ENCODE data around the gene PAFAH1B2.
"Not testable (repeated sequence)": the region's sequence is repeated elsewhere in the genome, so short reads cannot be mapped to it uniquely, and the experiment has no call there.

PAFAH1B2 gene

GRCh38 chr11:117206111-117206510, 62.0 kb downstream of the PAFAH1B2 start:
- not testable (repeated sequence) for DNase-seq

- DNase-seq: not testable (repeated sequence)
Measured at GRCh38 chr11:117206859-117207258, 62.8 kb downstream of the PAFAH1B2 start.

GRCh38 chr11:117207481-117207880, 63.4 kb downstream of the PAFAH1B2 start:
- DNase-seq: not testable (repeated sequence)

DNA sequence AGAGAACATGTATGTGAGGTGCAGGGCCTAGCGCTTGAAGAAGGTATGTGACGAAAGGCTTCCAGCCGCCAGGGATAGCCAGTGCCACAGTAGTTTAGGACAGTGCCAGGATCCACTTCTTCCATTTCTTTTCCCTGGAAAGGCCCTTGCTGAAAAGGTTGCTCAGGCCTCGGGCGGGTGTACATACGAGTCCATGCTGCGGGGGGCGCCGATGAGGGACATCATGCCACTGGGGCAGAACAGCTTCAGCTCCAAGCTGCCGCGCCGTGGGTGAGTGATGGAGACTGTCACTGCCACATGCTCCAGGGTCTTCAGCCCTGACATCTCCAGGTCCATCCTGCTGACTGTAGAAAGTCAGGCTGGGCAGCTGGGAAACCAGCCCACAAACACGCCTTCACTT, 64.6 kb downstream of the PAFAH1B2 start:
- DNase-seq: not testable (repeated sequence)

GRCh38 chr11:117209351-117210125, 65.5 kb downstream of the PAFAH1B2 start:
- not testable (repeated sequence) for DNase-seq

DNA sequence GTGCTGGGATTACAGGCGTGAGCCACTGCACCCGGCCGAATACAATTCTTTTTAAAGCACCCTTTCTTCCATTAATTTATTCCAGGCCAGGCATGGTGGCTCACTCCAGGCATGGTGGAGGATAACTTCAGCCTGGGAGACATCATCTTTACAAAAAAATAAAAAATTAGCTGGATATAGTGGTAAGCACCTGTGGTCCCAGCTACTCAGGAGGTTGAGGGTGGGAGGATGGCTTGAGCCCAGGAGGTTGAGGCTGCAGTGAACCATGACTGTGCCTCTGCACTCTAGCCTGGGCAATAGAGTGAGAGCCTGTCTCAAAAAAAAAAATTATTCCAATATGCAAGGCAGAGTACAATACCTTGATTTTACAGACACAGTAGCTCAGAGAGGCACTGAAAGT, 66.5 kb downstream of the PAFAH1B2 start:
- DNase-seq: no peak

DNA sequence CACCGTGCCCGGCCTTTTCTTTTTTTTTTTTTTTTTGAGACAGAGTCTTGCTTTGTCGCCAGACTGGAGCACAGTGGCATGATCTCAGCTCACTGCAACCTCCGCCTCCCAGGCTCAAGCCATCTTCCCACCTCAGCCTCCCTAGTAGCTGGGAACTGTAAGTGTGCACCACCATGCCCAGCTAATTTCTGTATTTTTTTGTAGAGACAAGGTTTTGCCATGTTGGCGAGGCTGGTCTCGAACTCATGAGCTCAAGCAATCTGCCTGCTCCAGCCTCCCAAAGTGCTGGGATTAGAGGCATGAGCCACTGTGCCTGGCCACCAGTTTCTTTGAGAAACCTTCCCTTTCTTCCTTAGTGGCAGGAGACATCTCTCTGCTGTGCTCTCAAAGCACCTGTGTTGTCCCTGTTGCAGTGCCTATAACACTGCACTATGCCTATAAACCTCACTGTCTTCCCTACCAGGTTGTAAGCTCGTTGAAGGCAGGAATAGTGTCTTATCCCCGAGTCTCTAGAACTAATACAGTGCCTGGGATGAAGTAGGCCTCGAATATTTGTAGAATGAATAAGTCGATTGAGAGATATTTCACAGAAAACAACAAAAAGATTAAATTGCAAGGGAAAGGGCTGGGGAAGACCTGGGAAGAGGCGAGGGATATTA, 68.7 kb downstream of the PAFAH1B2 start:
- DNase-seq: no peak

DNA sequence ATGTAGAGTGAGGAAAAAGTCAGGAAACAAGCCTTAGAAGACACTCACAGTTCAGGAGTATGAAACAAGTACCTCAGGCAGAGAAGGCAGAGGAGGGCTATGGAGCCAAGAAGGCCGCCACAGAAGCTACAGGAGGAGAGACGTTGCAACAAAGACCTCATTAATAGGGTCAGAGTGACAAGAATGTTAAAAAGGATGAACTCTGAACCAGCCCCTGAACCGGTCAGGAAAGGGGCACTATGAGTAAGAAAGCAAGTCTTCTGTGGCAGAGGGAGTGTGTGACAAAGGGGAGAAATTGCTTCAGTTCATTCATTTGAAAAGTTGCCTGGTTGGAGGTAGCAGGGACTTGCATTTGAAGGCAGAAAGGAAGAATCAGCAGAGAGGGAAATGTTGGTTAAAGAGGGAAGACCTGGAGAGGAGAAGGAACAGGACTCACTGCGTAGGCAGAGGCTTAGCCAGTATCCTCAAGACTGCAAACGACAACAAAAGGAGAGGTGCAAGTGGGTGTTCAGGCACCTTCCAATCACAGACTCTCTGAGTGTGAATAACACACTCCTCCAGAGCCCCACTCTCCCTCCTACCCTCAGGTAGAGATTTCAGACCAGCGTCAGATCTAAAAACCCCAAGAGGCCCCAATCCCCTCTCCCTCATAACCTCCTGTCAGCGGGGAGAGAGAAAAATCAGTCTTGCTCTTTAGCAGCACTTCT, 70.5 kb downstream of the PAFAH1B2 start:
- DNase-seq: no peak

DNA sequence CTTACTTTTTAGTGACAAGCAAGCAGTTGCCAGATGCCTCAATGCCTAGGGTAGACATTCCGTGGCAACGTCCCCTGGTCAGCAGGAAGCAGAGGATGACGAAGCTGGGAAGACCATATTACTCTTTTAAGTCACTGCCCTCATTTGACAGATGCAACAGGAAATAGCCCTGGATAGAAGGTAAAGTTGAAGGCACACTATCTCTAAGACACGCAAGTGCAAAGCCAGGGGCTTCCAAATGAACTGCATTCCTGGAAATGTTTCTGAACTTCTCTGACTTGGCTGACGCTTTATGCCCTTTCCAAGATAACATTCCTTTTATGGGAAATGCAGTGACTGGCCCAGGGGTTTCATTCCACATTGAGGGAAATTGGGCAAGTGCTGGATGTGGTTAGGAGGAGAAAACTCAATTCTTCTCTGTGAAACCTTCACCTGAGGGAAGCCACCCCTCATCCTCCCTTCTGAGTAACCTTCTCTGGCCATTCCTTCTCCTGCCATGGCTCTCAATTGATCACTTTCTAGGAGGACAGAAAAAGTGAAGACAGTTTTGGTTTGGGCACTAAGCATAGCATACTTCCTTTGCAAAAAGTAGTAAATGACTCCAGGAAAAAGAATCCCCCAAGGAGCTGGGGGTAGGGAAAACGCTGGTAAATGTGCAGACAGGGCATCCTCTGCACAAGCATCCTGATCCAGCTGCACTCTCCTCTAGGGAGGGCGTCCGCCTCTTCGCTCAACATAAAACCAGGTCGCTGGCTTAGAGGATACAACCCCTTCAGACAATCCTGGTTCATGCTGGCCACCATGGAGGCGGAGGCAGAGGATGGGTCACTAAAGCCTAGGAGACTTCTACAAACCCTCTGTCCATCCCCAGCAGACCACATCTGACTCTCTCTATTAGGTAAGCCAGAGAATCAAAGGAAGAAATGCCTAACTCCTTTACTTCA, 73.3 kb downstream of the PAFAH1B2 start:
- peak; percentile 96 for DNase-seq

GRCh38 chr11:117218133-117218915, 74.2 kb downstream of the PAFAH1B2 start:
- DNase-seq: no peak

DNA sequence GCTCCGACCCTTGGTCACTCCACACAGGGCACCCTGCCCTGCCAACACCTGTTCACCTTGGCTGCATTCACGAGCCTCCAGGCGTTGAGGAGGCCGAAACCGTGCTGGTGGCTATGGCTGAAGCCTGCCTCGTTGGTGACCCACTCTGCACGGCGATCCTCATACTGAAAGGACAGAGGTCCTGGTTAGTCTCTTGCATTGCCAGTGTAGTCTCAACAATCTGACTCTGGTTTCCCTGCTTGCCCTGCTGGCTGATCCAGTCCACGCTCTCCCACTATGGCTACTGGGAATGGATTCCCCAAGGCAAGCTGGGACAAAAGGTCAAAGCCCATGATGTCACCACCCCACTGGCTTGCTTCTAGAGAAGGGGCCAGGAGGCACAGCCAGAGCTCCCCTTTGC, 74.9 kb downstream of the PAFAH1B2 start:
- no peak for DNase-seq

- no peak for DNase-seq
Measured at GRCh38 chr11:117219455-117219854, 75.4 kb downstream of the PAFAH1B2 start.

DNA sequence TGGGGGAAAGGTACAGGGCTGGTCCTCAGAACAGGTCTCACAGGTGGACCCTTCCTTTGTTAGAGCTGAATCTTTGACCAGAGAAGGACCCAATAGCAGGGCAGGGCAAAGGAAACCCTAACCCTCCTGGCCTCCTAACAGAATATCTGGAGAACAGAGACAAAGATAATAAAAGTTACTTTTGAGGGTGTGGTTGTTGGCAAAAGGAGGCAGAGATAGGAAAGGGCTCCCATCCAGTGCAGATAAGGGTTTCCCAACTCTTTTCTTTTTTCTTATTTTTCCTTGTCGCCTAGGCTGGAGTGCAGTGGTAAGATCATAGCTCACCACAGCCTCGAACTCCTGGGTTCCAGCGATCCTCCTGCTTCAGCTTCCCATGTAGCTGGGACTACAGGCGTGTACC, 75.9 kb downstream of the PAFAH1B2 start:
- DNase-seq: no peak

- no peak for DNase-seq
Measured at GRCh38 chr11:117220568-117220967, 76.5 kb downstream of the PAFAH1B2 start.

DNA sequence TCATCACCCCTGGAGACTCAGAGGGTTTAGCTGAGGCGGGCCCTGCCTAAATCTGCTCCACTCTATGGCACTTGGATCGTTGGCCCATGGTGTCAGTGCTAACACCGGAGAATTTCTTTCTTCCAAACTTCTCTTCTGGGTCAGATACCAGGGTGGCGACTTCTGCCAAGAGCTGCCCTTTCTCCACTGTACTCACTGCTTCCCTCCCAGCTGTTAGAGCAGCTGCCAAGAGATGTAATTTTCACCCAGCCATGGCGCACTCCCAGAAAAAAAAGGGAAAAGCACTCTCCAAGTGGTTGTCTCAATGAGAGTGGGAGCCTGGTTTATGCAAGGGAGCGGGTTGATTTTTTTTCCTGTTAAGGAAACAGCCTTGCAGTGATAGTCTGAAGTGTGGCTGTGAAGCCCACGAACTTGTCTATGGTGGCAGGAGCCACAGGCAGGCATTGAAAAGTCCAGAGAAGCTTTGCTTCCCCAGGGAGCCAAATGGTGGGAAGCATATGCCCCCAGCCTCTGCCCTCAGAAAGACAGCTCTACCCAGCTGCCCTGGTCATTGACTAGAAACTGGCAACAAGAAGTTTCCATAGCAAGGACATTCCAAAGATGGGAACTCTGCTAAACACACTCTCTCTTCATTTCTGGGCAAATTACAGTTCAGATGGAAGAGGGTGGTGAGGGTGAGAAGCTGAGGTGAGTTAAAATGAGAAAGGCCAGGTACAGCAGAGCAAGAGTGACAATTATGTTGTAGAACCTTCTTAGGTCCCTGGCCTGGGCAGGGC, 77.1 kb downstream of the PAFAH1B2 start:
- DNase-seq: no peak

GRCh38 chr11:117221775-117222517, 77.9 kb downstream of the PAFAH1B2 start:
- DNase-seq: no peak

GRCh38 chr11:117222991-117223740, 79.1 kb downstream of the PAFAH1B2 start:
- DNase-seq: no peak

DNA sequence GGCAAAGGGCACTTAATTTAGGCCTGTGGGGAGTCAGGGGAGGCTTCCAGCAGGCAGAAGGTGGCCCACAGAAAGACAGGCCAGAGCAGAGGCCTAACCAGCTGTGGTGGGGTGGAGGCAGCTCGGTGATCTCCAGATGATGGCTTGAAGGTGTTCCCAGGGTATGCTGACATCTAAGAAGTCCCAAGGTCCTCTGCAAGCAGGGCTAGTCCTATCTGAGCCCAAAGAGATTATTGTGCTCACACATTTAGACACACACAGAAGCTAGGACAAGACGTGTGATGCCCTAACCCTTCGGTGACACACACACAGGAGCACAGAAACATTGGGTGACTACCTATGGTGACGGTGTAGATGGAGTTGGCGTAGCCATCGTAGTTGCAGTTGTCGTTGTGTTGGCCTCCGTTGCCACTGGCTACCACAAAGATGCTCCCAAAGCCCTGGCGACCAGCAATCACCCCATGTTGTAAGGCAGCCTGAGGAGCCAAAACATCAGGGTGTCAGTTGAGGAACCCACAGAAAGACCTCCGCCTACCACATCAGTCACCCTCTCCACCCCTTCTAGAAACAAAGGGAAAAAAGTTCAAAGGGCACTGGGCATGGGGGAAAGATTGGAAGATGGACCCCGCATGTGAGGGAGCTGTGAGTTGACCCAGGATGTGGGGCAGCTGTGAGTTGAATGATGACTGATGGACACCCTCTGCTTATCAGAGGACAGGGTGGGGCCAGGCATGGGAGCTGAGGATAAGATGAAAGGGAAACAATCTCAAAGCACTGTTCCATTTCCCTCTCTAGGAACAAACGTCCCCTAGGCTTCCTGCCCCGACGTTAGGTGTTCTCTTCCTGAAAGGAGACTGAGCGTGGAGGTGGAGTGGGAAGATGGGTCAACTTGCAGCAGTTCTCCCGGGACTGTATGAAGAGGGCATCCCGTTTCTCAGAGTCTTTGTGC, 79.9 kb downstream of the PAFAH1B2 start:
- DNase-seq: no peak

Data from NCI-H226 (cell line).